ENCODE data around the gene SLC5A6.
A peak's percentile ranks its signal among the peaks of the same experiment; 100 is the strongest.

SLC5A6 gene

GRCh38 chr2:27236136-27236535, 24.1 kb upstream of the SLC5A6 start:
- no peak for DNase-seq

- no peak for DNase-seq
Observed at GRCh38 chr2:27233341-27233740, 21.3 kb upstream of the SLC5A6 start.

GRCh38 chr2:27231921-27232320, 19.9 kb upstream of the SLC5A6 start:
- DNase-seq = no peak

GRCh38 chr2:27227501-27227900, 15.4 kb upstream of the SLC5A6 start:
- no peak for DNase-seq

- DNase-seq = no peak
Observed at GRCh38 chr2:27225526-27225925, 13.5 kb upstream of the SLC5A6 start.

GRCh38 chr2:27223416-27223815, 11.3 kb upstream of the SLC5A6 start:
- no peak for DNase-seq

- DNase-seq = no peak
Observed at GRCh38 chr2:27222407-27222806, 10.3 kb upstream of the SLC5A6 start.

- no peak for DNase-seq
Observed at GRCh38 chr2:27221166-27221565, 9.1 kb upstream of the SLC5A6 start.

GRCh38 chr2:27220091-27220490, 8.0 kb upstream of the SLC5A6 start:
- DNase-seq = no peak

- DNase-seq = no peak
Observed at GRCh38 chr2:27219091-27219490, 7.0 kb upstream of the SLC5A6 start.

GRCh38 chr2:27218614-27219013, 6.5 kb upstream of the SLC5A6 start:
- no peak for DNase-seq

- DNase-seq = peak; percentile 66
Observed at GRCh38 chr2:27217173-27218121, 5.4 kb upstream of the SLC5A6 start, which contains the start of gene CAD. Gene CAD, plus strand, starts transcription at chr2:27217369. Its CDS starts 183 bp downstream, at chr2:27217552.

- no peak for DNase-seq
Observed at GRCh38 chr2:27216416-27217137, 4.5 kb upstream of the SLC5A6 start.

- DNase-seq = no peak
Observed at GRCh38 chr2:27214941-27215340, 2.9 kb upstream of the SLC5A6 start.

- no peak for DNase-seq
Observed at GRCh38 chr2:27212626-27213471, 781 bp upstream of the SLC5A6 start.

GRCh38 chr2:27211241-27211942, 676 bp downstream of the SLC5A6 start:
- no peak for DNase-seq

- no peak for DNase-seq
Observed at GRCh38 chr2:27209621-27210401, 2.3 kb downstream of the SLC5A6 start.

GRCh38 chr2:27208486-27209050, 3.5 kb downstream of the SLC5A6 start:
- DNase-seq = no peak

- DNase-seq = no peak
Observed at GRCh38 chr2:27206346-27206745, 5.7 kb downstream of the SLC5A6 start.

GRCh38 chr2:27205206-27205605, 6.9 kb downstream of the SLC5A6 start:
- DNase-seq = no peak

- no peak for DNase-seq
Observed at GRCh38 chr2:27204566-27204965, 7.5 kb downstream of the SLC5A6 start.

Measured in T1000 (cell line).